Memory B cell (primary cell): Measurements from ENCODE around the gene IKBKG.
"Not testable (repeated sequence)": the region's sequence is repeated elsewhere in the genome, so short reads cannot be mapped to it uniquely, and the experiment has no call there.

Experiments
- ATAC-seq: fragments of 150-1000 bp; cut with Tn5 transposase; 2 replicates; pipeline ENCODE4 v1.10.0; 2021; ENCODE audit warnings: low read depth, mild to moderate bottlenecking, moderate library complexity
- DNase-seq, 2 donors: peaks; one replicate each; pipeline ENCODE4 v3.0.0; 2022; ENCODE audit warnings: low spot score in 2 of 2
- H3K27ac Mint-ChIP-seq: one replicate; pipeline ENCODE4 v1.8.0; 2022; ENCODE audit warnings: mild to moderate bottlenecking, moderate library complexity, mixed read lengths
- H3K27me3 Mint-ChIP-seq: one replicate; pipeline ENCODE4 v1.8.0; 2022; ENCODE audit warnings: mixed read lengths
- H3K36me3 Mint-ChIP-seq: one replicate; pipeline ENCODE4 v1.8.0; 2022; ENCODE audit warnings: mild to moderate bottlenecking, mixed read lengths
- H3K4me1 Mint-ChIP-seq: one replicate; pipeline ENCODE4 v1.8.0; 2022; ENCODE audit warnings: mixed read lengths
- H3K4me3 Mint-ChIP-seq: one replicate; pipeline ENCODE4 v1.8.0; 2022; ENCODE audit warnings: mild to moderate bottlenecking, moderate library complexity, mixed read lengths
- H3K9me3 Mint-ChIP-seq: one replicate; pipeline ENCODE4 v1.8.0; 2022; ENCODE audit warnings: mixed read lengths

Gene IKBKG

GRCh38 chrX:154547245-154548027, at the start of gene IKBKG:
IKBKG (plus strand) TSS chrX:154547620; CDS start chrX:154552003, 4,383 bp downstream.
- H3K36me3 Mint-ChIP-seq: no peaks in the 10 kb centered on the region
- ATAC-seq: peak; percentile 71
- peaks cover 28% of the 10 kb centered on the region for H3K4me1 Mint-ChIP-seq

GRCh38 chrX:154501423-154501822, 46.0 kb upstream of the IKBKG start:
- not testable (repeated sequence) for DNase-seq, H3K27me3 Mint-ChIP-seq, H3K9me3 Mint-ChIP-seq, H3K36me3 Mint-ChIP-seq, H3K27ac Mint-ChIP-seq, ATAC-seq, H3K4me1 Mint-ChIP-seq, H3K4me3 Mint-ChIP-seq

More at GRCh38 chrX:154547245-154548027, at the start of gene IKBKG:
- peak within 1 kb of the TSS; percentile 96 for H3K27ac Mint-ChIP-seq
- DNase-seq: peak; percentile 83 to 89
- no peaks in the 10 kb centered on the region for H3K27me3 Mint-ChIP-seq
- peak within 1 kb of the TSS; percentile 92 for H3K4me3 Mint-ChIP-seq
- H3K9me3 Mint-ChIP-seq: no peaks in the 10 kb centered on the region

DNA sequence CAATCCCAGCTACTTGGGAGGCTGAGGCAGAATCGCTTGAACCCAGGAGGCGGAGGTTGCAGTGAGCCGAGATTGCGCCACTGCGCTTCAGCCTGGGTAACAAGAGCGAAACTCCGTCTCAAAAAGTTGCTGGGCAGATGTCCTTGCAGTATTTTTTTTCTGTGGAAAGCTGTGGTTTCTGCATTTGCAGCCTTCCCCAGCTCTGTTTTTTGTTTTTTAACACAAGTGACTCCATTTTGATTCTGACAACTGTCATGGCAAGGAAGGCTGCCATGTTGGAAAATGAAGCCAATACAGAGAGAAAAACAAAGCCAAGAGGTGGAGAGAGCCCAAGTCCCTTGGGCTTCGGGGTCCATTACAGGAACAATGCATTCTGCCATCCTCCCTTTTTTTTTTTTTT, 45.3 kb upstream of the IKBKG start:
- Mint-ChIP-seq H3K27me3 (no peaks in the 10 kb centered on the region), H3K4me1 (no peaks in the 10 kb centered on the region)
- ATAC-seq: no peak

DNA sequence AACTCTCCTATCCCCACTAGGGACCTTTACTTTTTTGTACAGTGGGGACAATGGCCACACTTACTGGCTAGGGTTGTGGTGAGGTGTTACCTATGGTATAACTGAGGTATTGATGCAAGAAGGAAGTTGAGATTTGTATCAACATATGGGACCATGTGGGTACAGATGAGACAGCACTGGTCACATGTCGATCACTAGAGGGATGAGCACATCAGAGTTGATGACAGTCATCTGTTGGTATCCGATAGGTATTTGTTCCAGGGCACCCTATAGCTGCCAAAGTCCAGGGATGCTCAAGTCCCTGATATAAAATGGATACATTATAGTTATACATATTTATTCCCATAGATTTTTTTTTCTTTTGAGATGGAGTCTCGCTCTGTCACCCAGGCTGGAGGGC, 44.4 kb upstream of the IKBKG start:
- H3K36me3 Mint-ChIP-seq: peaks cover 7% of the 10 kb centered on the region
- H3K4me3 Mint-ChIP-seq: no peak overlapping the region
- no peaks in the 10 kb centered on the region for H3K9me3 Mint-ChIP-seq
- DNase-seq: no peak
- H3K27ac Mint-ChIP-seq: no peak overlapping the region
- no peaks in the 10 kb centered on the region for H3K27me3 Mint-ChIP-seq
- no peaks in the 10 kb centered on the region for H3K4me1 Mint-ChIP-seq
- ATAC-seq: no peak

More for the DNA sequence above, 45.3 kb upstream of the IKBKG start:
- H3K36me3 Mint-ChIP-seq: peaks cover 7% of the 10 kb centered on the region
- no peaks in the 10 kb centered on the region for H3K9me3 Mint-ChIP-seq
- DNase-seq: no peak
- H3K4me3 Mint-ChIP-seq: no peak overlapping the region
- H3K27ac Mint-ChIP-seq: no peak overlapping the region

- Mint-ChIP-seq H3K27me3 (no peaks in the 10 kb centered on the region), H3K4me3 (no peak overlapping the region), H3K4me1 (peaks cover 2% of the 10 kb centered on the region), H3K9me3 (no peaks in the 10 kb centered on the region), H3K36me3 (peaks cover 19% of the 10 kb centered on the region), H3K27ac (no peak overlapping the region)
- DNase-seq (no peak), ATAC-seq (no peak)
Measured at GRCh38 chrX:154505734-154506133, 41.7 kb upstream of the IKBKG start.

DNA sequence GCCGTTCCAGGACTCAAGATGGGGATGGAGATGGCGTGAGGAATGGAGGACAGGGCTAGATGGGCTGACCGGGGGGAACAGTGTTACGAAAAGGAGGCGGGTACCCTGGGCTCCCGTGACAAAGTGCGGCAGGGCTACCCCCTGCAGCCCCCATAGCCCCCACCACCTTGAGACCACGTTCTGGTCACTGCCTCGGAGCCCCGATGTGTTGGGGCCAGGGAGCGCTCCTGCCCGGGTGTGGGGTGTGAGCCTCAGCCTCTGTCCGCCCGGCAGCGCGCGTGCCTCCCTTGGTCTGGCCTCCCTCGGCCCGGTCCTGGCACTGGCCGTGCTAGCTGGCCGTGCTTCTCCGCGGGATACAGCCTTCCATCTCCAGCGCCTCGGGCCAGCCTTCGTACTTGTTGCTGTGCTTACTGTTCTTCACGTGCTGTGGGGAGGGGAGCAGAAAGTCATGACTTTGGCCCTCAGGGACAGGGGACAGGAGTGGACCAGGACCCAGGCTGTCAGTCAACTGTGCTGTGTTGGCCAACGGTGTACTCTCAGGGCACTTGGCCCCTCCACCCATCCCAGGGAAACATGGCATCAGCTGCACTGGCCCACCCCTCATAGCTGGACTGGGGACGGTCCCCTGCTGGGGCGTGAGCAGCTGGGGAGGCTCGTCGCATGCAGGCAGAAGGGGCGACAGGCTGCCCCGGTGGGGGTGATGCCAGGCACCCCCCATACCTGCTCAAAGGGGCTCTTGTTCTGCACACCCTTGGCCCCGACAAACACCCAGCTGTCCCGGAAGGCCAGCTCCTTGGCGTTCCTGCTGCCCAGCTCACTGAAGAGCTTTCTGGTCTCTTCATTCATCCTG, 40.7 kb upstream of the IKBKG start:
- ATAC-seq (no peak), DNase-seq (no peak)
- Mint-ChIP-seq H3K36me3 (peaks cover 21% of the 10 kb centered on the region), H3K27me3 (no peaks in the 10 kb centered on the region), H3K27ac (no peak overlapping the region), H3K4me3 (no peak overlapping the region), H3K4me1 (peaks cover 4% of the 10 kb centered on the region), H3K9me3 (no peaks in the 10 kb centered on the region)

DNA sequence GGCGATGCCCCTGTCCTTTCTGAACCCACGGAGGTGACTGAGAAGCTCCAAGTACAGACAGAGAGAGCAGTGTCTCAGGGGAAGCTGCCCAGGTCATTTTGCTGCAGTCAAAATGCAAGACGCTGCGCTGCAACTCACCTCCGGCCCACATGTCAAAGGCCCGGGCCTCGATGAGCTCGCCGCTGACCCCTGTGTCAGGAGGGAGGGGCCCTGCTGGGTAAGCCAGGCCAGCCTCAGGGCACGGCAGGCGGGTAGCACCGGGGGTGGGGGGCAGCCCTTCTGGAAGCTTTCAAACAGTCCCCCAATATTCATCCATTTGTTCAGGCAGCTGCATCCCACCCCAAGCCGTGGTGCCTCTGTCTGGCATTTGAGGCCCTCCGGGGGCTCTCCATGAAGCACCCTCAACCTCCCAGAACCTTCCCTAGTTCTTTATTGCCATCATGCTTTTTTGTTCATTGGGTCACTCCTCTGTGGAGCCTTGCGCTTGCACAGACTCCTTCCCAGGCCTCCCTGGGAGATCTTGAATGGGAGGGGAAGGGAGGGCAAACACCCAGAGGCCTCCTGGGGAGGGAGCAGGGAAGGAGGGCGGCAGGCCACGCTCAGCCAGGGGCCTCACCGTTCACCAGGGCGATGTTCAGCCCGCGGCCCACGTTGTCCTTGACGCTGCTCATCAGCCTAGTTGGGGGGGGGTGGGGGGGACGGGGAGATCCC, 39.6 kb upstream of the IKBKG start:
- no peaks in the 10 kb centered on the region for H3K27me3 Mint-ChIP-seq
- no peak for ATAC-seq
- no peak overlapping the region for H3K27ac Mint-ChIP-seq
- H3K4me1 Mint-ChIP-seq: peaks cover 4% of the 10 kb centered on the region
- no peak for DNase-seq
- H3K4me3 Mint-ChIP-seq: no peak overlapping the region
- peaks cover 21% of the 10 kb centered on the region for H3K36me3 Mint-ChIP-seq
- H3K9me3 Mint-ChIP-seq: no peaks in the 10 kb centered on the region

GRCh38 chrX:154508384-154508745, 39.1 kb upstream of the IKBKG start:
- ATAC-seq (no peak), DNase-seq (no peak)
- peaks cover 4% of the 10 kb centered on the region for H3K4me1 Mint-ChIP-seq
- no peaks in the 10 kb centered on the region for H3K9me3 Mint-ChIP-seq
- H3K36me3 Mint-ChIP-seq: peaks cover 21% of the 10 kb centered on the region
- no peak overlapping the region for H3K27ac Mint-ChIP-seq
- no peaks in the 10 kb centered on the region for H3K27me3 Mint-ChIP-seq
- H3K4me3 Mint-ChIP-seq: no peak overlapping the region

GRCh38 chrX:154509455-154509854, 38.0 kb upstream of the IKBKG start:
- DNase-seq: no peak
- Mint-ChIP-seq H3K4me1 (peaks cover 9% of the 10 kb centered on the region), H3K4me3 (no peak overlapping the region), H3K36me3 (peaks cover 24% of the 10 kb centered on the region), H3K27me3 (no peaks in the 10 kb centered on the region), H3K9me3 (no peaks in the 10 kb centered on the region), H3K27ac (no peak overlapping the region)
- ATAC-seq: no peak

DNA sequence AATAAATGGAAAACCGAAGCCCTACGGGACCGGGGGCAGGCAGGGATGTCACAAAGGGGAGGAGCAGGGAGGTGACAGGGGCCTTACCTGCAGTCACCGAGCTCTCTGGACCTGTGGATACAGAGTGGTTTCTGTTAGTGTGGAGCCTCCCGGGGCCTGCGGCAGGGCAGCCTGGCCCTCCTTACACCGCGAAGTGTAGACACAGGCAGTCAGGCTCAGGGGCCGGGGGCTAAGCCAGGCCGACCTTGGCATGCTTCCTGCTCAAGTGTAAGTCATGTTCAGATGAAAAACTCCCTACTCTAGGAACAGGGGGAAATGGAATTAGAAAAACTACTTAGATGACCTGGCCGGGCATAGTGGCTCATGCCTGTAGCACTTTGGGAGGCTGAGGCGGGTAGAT, 35.7 kb upstream of the IKBKG start:
- DNase-seq (no peak), ATAC-seq (no peak)
- H3K27me3 Mint-ChIP-seq: no peaks in the 10 kb centered on the region
- H3K4me1 Mint-ChIP-seq: peaks cover 15% of the 10 kb centered on the region
- H3K27ac Mint-ChIP-seq: no peak overlapping the region
- H3K9me3 Mint-ChIP-seq: no peaks in the 10 kb centered on the region
- peaks cover 17% of the 10 kb centered on the region for H3K36me3 Mint-ChIP-seq
- H3K4me3 Mint-ChIP-seq: no peak overlapping the region

GRCh38 chrX:154512879-154513553, 34.4 kb upstream of the IKBKG start:
- ATAC-seq (no peak), DNase-seq (no peak)
- Mint-ChIP-seq H3K4me3 (no peak overlapping the region), H3K27ac (no peak overlapping the region), H3K27me3 (no peaks in the 10 kb centered on the region), H3K36me3 (peaks cover 17% of the 10 kb centered on the region), H3K9me3 (no peaks in the 10 kb centered on the region), H3K4me1 (peaks cover 15% of the 10 kb centered on the region)

DNA sequence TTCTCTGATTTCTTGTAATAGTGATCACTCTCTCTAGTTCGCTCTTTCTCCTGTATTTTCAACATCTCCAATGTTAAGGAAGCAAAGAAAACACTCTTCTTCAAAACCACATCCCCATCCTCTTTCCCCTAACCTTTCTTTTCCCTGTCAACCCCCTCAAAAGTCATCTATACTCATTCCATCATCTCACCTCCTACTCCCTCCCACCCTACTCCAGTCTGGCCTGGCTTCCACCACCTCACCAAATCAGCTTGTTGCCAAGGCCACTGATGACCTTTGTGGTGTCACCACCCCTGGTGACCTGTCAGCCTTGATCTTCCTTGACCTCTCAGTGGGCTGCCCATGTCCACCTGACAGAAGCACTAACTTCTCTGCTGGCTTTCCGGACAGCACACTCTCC, 33.7 kb upstream of the IKBKG start:
- no peak overlapping the region for H3K27ac Mint-ChIP-seq
- H3K4me1 Mint-ChIP-seq: peaks cover 15% of the 10 kb centered on the region
- no peak for DNase-seq
- H3K27me3 Mint-ChIP-seq: no peaks in the 10 kb centered on the region
- peak overlapping the region; percentile 32 for H3K4me3 Mint-ChIP-seq
- no peak for ATAC-seq
- no peaks in the 10 kb centered on the region for H3K9me3 Mint-ChIP-seq
- H3K36me3 Mint-ChIP-seq: peaks cover 12% of the 10 kb centered on the region

GRCh38 chrX:154515090-154515965, 32.1 kb upstream of the IKBKG start:
- peak overlapping the region; percentile 84 for H3K27ac Mint-ChIP-seq
- no peaks in the 10 kb centered on the region for H3K9me3 Mint-ChIP-seq
- no peaks in the 10 kb centered on the region for H3K27me3 Mint-ChIP-seq
- H3K36me3 Mint-ChIP-seq: peaks cover 4% of the 10 kb centered on the region
- H3K4me3 Mint-ChIP-seq: peak overlapping the region; percentile 83
- no peak for ATAC-seq
- DNase-seq: no peak
- H3K4me1 Mint-ChIP-seq: peaks cover 14% of the 10 kb centered on the region
